Panc1 (cell line): ENCODE measurements around the gene GCK. TPM values are rescaled to one million over a fixed set of nuclear protein-coding genes. Genes with fewer than 3 reads are reported as not detected.

Experiments
- ATAC-seq: fragments of 200-7000 bp; cut with Tn5 transposase; 2 replicates; pipeline ENCODE4 v1.9.1; 2020; ENCODE audit warnings: mild to moderate bottlenecking, moderate library complexity
- BruUV-seq: library from RNA; stranded (reverse); fragments of 400-500 nt; replicated peaks from 2 replicates; lab custom pipeline; 2021; lab: Mats Ljungman, UMichigan
- CTCF ChIA-PET: fragments of 300-600 bp; sonication (Branson Sonifier 250); formaldehyde crosslinking; loops from one replicate; lab custom pipeline; 2022; ENCODE audit warnings: antibody characterized with exemption; lab: Charles Lee
- POLR2A ChIA-PET: fragments of 300-600 bp; sonication (Branson Sonifier 250); formaldehyde crosslinking; loops from one replicate; lab custom pipeline; 2022; ENCODE audit warnings: antibody characterized with exemption; lab: Charles Lee
- DNase-seq: peaks from one replicate; pipeline ENCODE4 v3.0.0-alpha.2; 2010; ENCODE audit warnings: low read depth, low spot score
- H3K27ac ChIP-seq: 2 replicates; pipeline ENCODE4 v1.5.1; 2011; ENCODE audit warnings: mild to moderate bottlenecking, low read length, inconsistent platforms
- H3K27me3 ChIP-seq: fragments of 200-500 bp; sonication (Bioruptor generic); 2 replicates; pipeline ENCODE4 v1.6.0; 2014; ENCODE audit warnings: low read length, inconsistent platforms; ENCODE audit not compliant: control insufficient read depth, insufficient read depth
- H3K36me3 ChIP-seq: fragments of 200-500 bp; sonication (Bioruptor generic); 2 replicates; pipeline ENCODE4 v1.5.1; 2014; ENCODE audit warnings: inconsistent platforms, mild to moderate bottlenecking, low read length, moderate library complexity; ENCODE audit not compliant: control insufficient read depth, insufficient read depth
- H3K4me1 ChIP-seq: 2 replicates; pipeline ENCODE4 v1.5.1; 2011; ENCODE audit warnings: inconsistent platforms, mild to moderate bottlenecking, low read length, moderate library complexity; ENCODE audit not compliant: control insufficient read depth, insufficient read depth
- H3K4me3 ChIP-seq, 2 experiments: 2 replicates each; pipeline ENCODE4 v1.5.1; 2011 to 2012; ENCODE audit warnings: low read depth in 2 of 2, low read length in 2 of 2, mild to moderate bottlenecking in 2 of 2, inconsistent platforms in 1 of 2, moderate library complexity in 1 of 2
- H3K9me3 ChIP-seq: fragments of 200-500 bp; sonication (Bioruptor generic); 2 replicates; pipeline ENCODE4 v1.5.1; 2014; ENCODE audit warnings: low read depth, mild to moderate bottlenecking, inconsistent platforms, low read length, moderate library complexity; ENCODE audit not compliant: control insufficient read depth, insufficient read depth
- CTCF ChIP-seq: fragments of 450-650 bp; IDR thresholded peaks from 2 replicates; pipeline ENCODE4 v1.5.1; 2017; ENCODE audit warnings: mild to moderate bottlenecking
- POLR2AphosphoS5 ChIP-seq: IDR thresholded peaks from 2 replicates; pipeline ENCODE4 v1.6.1; 2012; ENCODE audit warnings: mild to moderate bottlenecking, low read depth, low read length, moderate library complexity
- SIN3A ChIP-seq: IDR thresholded peaks from 2 replicates; pipeline ENCODE4 v1.6.1; 2012; ENCODE audit warnings: low read depth, mild to moderate bottlenecking, low read length, moderate library complexity, borderline replicate concordance; ENCODE audit not compliant: insufficient read depth
- TCF7L2 ChIP-seq: IDR thresholded peaks from 2 replicates; pipeline ENCODE4 v1.6.1; 2011; ENCODE audit warnings: mild to moderate bottlenecking, low read depth, low read length, inconsistent platforms
- in situ Hi-C: cut with HindIII; loops from 2 replicates; pipeline ENCODE4 v1.10.0; 2016; ENCODE audit warnings: low sequenced_read_pairs, low pct_unique_long_range_greater_than_20kb
- intact Hi-C: fragments of 100-400 bp; cut with micrococcal nuclease; formaldehyde crosslinking; loops from one replicate; pipeline ENCODE4 v1.10.0; 2022; ENCODE audit not compliant: unreplicated experiment
- total RNA-seq: library from RNA; stranded (reverse); gene quantifications from one replicate; pipeline ENCODE4 v1.2.1, GENCODE V29; 2021; ENCODE audit not compliant: unreplicated experiment
- TF ChIP-seq, protein P1 (sequence below), 2 experiments: IDR thresholded peaks; 2 replicates each; pipeline ENCODE4 v1.6.1; 2011 to 2012; ENCODE audit warnings: low read depth in 2 of 2, control low read depth in 1 of 2, low read length in 1 of 2, mild to moderate bottlenecking in 1 of 2, moderate library complexity in 1 of 2; ENCODE audit not compliant: insufficient read depth in 1 of 2

GCK gene
- total RNA-seq, 1 experiment from 2014 or later, result 0.36 TPM

DNA sequence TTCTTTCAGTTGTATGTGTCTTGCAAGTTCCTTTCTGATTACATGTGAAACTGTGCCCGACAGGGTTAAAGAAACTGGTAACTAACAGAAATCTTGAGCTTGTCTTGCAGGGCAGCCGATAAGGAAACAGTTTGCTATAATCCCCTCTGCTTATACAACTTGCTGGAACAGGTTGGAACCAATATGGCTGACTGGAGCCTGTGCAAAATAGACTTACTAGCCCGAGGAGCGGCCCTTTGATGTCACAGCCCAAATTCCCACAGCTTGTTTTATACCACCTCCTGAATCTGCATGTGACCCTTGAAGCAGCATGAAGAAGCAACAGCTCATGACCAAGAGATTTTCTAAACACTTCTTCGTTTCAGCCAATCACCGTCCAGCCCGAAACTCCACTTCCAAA is 8.2 kb upstream of the GCK start:
- ATAC-seq, result no peak
- no peak for DNase-seq
- Histone ChIP-seq H3K4me1 (peaks cover 4% of the 10 kb centered on the region), H3K27ac (no peak overlapping the region), H3K9me3 (no peaks in the 10 kb centered on the region), H3K27me3 (no peaks in the 10 kb centered on the region), H3K4me3 (no peak overlapping the region), H3K36me3 (no peaks in the 10 kb centered on the region)
- BruUV-seq, result no TSS peak
- CTCF ChIA-PET, result interaction anchor here (1.0 kb wide), 1 partner anchor 178 kb away, joined by 4 read pairs; no protein-coding TSS in a partner anchor
- POLR2A ChIA-PET, result no interaction called here
- in situ Hi-C loops, result no loop called here
- intact Hi-C loops, result loop anchor here (5.0 kb wide), 2 partner anchors 65 to 125 kb away; no protein-coding TSS in a partner anchor
- TF ChIP-seq, protein P1, sequence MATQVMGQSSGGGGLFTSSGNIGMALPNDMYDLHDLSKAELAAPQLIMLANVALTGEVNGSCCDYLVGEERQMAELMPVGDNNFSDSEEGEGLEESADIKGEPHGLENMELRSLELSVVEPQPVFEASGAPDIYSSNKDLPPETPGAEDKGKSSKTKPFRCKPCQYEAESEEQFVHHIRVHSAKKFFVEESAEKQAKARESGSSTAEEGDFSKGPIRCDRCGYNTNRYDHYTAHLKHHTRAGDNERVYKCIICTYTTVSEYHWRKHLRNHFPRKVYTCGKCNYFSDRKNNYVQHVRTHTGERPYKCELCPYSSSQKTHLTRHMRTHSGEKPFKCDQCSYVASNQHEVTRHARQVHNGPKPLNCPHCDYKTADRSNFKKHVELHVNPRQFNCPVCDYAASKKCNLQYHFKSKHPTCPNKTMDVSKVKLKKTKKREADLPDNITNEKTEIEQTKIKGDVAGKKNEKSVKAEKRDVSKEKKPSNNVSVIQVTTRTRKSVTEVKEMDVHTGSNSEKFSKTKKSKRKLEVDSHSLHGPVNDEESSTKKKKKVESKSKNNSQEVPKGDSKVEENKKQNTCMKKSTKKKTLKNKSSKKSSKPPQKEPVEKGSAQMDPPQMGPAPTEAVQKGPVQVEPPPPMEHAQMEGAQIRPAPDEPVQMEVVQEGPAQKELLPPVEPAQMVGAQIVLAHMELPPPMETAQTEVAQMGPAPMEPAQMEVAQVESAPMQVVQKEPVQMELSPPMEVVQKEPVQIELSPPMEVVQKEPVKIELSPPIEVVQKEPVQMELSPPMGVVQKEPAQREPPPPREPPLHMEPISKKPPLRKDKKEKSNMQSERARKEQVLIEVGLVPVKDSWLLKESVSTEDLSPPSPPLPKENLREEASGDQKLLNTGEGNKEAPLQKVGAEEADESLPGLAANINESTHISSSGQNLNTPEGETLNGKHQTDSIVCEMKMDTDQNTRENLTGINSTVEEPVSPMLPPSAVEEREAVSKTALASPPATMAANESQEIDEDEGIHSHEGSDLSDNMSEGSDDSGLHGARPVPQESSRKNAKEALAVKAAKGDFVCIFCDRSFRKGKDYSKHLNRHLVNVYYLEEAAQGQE (IDR thresholded peaks at IDR 0.05; ENCODE audit: insufficient read depth in 1 of 2, low read depth in 2 of 2, low read length in 1 of 2), result no peak
- TF ChIP-seq CTCF, result no peak
- peak; percentile 71 for TF ChIP-seq TCF7L2

- ChIA-PET CTCF (interaction anchor here (1.0 to 1.3 kb wide), 2 partner anchors 65 to 177 kb away, joined by 3 to 4 read pairs; no protein-coding TSS in a partner anchor), POLR2A (no interaction called here)
- DNase-seq (no peak), ATAC-seq (peak; percentile 69)
- Histone ChIP-seq H3K4me1 (no peaks in the 10 kb centered on the region), H3K27ac (no peak overlapping the region), H3K27me3 (no peaks in the 10 kb centered on the region), H3K4me3 (no peak overlapping the region), H3K36me3 (no peaks in the 10 kb centered on the region), H3K9me3 (no peaks in the 10 kb centered on the region)
- intact Hi-C loops (loop anchor here (5.0 kb wide), 2 partner anchors 64 to 124 kb away; no protein-coding TSS in a partner anchor), in situ Hi-C loops (no loop called here)
- BruUV-seq, result no TSS peak
- TF ChIP-seq TCF7L2, result no peak
- no peak for TF ChIP-seq SIN3A
- TF ChIP-seq, protein P1 (IDR thresholded peaks at IDR 0.05; ENCODE audit: insufficient read depth in 1 of 2, low read depth in 2 of 2, low read length in 1 of 2), result no peak
- peak; percentile 90 for TF ChIP-seq CTCF
- no peak for TF ChIP-seq POLR2AphosphoS5
Observed at GRCh38 chr7:44196450-44196872, 7.2 kb upstream of the GCK start.
